ENCODE measurements around the gene COX8C.

DNA sequence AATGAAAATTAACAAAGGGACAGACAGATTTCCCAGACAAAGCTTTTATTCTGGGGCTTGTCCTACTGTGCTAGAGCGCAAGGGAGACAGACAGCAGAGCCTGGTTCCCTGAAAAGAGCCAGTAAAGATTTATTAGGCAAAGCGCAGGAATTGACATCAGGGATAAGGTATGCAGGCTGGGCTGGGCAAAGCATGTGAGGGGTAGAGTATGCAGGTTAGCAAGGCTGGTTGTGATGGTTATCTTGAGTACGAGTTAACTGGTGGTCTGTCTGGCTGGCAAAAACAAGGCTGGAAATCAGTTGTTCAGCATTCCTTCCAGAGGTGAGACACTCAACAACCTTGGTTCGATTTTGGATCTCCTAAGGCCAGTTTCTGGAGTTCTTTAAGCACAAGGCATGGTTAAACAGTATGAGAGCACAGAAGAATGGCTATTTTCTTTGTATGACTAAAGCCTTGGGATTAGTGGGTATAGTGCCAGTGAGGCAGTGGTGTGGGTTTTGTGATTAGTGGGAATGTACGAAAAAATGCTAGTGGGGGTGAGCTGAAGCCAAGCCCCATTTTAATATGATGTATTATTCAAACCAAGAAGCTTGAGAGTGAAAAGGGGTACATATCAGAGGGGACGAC is 45.0 kb upstream of the COX8C start:
- TF ChIP-seq, protein P1, sequence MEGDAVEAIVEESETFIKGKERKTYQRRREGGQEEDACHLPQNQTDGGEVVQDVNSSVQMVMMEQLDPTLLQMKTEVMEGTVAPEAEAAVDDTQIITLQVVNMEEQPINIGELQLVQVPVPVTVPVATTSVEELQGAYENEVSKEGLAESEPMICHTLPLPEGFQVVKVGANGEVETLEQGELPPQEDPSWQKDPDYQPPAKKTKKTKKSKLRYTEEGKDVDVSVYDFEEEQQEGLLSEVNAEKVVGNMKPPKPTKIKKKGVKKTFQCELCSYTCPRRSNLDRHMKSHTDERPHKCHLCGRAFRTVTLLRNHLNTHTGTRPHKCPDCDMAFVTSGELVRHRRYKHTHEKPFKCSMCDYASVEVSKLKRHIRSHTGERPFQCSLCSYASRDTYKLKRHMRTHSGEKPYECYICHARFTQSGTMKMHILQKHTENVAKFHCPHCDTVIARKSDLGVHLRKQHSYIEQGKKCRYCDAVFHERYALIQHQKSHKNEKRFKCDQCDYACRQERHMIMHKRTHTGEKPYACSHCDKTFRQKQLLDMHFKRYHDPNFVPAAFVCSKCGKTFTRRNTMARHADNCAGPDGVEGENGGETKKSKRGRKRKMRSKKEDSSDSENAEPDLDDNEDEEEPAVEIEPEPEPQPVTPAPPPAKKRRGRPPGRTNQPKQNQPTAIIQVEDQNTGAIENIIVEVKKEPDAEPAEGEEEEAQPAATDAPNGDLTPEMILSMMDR (IDR thresholded peaks at IDR 0.05), result no peak
- TF ChIP-seq POLR2A (IDR thresholded peaks at IDR 0.05), result no peak
